GM12873 (cell line): ENCODE data around the gene FKBP8.

ENCODE experiments used
- TF ChIP-seq, protein P1 (sequence below): IDR thresholded peaks from 2 replicates; pipeline ENCODE4 v1.5.1; 2012; ENCODE audit warnings: low read depth, mild to moderate bottlenecking, moderate library complexity, low read length, control low read depth; ENCODE audit not compliant: insufficient read depth; ENCODE audit errors: missing control alignments

FKBP8 gene

DNA sequence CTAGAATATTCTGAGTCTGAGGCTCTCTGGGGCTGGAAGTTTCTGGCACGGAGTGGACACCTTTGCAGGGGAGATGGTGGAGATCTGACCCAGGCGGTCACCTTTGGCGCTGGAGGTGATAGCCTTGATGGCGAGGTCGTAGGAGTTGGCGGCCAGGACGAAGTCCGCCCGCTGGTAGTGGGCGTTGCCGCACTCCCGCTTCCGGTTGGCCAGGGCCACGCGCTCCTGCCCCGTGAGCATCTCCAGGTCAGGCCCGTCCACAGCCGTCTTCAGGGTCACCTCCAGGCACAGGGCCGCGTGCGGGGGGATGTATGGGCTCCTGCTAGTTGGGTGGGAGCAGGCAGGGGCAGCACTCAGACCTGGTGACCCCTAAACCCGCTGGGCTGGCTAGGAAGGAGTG, 5.3 kb downstream of the FKBP8 start:
- TF ChIP-seq, protein P1, sequence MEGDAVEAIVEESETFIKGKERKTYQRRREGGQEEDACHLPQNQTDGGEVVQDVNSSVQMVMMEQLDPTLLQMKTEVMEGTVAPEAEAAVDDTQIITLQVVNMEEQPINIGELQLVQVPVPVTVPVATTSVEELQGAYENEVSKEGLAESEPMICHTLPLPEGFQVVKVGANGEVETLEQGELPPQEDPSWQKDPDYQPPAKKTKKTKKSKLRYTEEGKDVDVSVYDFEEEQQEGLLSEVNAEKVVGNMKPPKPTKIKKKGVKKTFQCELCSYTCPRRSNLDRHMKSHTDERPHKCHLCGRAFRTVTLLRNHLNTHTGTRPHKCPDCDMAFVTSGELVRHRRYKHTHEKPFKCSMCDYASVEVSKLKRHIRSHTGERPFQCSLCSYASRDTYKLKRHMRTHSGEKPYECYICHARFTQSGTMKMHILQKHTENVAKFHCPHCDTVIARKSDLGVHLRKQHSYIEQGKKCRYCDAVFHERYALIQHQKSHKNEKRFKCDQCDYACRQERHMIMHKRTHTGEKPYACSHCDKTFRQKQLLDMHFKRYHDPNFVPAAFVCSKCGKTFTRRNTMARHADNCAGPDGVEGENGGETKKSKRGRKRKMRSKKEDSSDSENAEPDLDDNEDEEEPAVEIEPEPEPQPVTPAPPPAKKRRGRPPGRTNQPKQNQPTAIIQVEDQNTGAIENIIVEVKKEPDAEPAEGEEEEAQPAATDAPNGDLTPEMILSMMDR, result no peak

DNA sequence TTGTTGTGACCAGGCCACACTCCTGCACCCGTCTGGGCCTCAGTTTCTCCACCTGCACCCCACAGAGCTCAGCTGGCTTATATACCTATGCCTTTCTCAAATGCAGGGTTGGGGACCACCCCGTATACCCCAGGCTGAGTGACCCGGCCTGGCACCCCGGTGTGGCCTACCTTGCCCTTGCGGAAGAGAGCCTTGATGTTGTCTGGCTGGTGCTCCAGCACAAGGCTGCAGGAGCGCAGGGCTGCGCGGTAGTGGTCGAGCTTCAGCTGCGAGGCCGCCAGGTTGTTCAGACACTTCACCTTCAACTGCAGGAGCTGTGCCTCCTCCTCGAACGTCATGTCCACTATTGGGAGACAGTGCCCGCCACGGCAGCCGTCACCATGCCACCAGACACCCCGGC, 5.9 kb downstream of the FKBP8 start:
- TF ChIP-seq, protein P1, result no peak

DNA sequence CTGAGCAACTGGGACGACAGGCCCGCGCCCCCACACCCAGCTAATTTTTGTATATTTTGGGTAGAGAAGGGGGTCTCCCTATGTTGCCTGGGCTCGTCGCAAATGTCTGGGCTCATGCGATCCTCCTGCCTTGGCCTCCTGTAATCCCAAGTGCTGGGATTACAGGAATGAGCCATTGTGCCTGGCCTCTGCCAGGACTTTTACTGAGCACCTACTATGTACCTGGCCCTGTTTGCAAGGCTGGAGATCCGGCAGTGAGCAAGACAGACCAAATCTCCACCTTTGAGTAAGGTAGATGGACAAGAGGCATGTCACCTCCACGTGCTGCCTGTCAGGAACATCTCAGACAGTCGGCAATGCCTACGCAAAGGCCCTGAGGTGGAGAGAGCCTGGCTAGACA, 6.9 kb downstream of the FKBP8 start:
- TF ChIP-seq, protein P1, result no peak

DNA sequence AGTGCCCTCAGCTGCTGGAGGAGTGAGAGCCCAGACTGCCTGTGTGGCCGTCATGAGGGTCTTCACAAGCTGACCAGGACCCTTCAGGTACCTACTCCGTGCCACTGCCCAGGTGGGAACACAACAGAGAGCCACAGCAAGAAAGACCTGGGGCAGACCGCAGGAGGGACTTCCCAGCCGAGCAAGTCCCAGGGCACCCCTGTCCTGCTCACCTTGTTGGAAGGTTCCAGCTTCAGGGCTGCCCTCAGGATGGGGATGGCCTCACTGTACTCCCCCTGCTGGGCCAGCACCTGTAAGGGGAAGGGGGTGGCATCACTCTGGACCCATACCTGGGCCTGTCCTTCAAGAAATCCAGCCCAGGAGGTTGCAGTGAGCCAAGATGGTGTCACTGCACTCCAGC, 10.3 kb downstream of the FKBP8 start:
- TF ChIP-seq, protein P1, result no peak

DNA sequence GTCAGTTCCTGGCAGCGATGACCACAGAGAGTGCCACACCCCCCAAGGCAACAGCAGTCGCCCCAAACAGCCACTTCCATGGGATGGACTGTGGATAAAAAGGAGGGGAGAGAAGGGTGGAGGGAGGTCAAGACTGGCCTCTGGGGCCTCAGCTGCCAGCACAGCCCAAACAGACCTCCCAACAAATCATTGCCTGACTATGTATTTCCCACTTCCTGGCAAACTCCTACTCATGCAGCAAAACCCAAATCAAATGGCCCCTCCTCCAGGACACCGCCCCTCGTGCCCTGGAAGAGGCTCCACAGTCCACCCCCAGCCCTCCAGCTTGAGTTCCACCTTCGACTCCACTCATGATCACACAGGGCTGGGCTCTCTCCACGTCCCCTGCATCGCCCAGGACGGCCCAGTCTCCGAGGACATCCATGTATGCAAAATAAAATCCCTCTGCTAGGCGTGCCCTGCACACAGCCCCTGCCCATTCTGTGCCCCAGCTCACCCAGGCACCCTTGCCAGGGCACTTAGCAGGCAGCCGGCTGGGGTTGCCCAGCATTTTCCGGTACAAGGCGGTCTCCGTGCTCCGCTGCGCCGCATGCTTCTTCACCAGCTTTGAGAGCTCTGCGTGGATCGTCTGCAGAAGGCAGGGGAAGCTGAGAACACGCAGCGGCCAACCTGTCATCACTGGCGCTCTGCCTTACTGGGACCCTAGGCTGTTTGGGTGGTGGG, 11.0 kb downstream of the FKBP8 start:
- TF ChIP-seq, protein P1, result no peak

DNA sequence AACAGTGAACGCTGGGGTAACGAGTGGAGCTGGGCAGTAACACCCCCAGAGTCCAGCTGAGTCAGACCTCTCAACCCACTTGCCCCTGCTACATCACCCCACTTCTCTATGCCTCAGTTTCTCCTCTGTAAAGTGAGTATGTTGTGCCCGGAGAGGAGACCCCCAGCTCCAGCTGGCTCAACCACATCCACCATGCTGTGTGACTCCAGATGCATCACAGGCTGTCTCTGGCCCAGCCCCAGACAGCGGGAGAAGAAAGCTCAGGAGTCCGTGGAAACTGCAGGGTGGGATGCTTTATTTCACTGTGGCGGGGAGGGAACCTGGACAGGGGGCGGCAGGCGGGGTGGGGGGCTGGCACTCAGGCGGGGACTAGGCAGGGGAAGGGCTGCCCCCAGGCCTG, 11.9 kb downstream of the FKBP8 start:
- TF ChIP-seq, protein P1, result no peak

DNA sequence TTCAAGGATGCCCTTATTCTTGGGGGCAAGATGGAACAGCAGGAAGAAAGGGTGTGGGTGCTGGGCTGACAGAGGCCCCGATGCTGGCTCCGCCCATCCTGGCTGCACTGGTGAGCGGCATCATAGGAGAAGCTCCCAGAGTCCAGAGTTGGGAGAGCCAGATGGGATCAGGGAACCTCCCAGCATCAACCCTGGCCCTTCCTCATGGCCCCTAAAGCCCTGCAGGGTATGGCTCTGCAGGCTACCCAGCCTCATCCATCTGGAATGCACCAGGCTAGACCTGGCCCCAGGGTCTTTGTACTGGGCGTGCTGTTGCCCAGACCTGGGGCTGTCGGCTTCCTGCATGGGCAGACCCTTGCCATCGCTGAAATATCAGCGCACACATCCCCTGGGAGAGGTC, 13.6 kb downstream of the FKBP8 start:
- TF ChIP-seq, protein P1, result no peak

DNA sequence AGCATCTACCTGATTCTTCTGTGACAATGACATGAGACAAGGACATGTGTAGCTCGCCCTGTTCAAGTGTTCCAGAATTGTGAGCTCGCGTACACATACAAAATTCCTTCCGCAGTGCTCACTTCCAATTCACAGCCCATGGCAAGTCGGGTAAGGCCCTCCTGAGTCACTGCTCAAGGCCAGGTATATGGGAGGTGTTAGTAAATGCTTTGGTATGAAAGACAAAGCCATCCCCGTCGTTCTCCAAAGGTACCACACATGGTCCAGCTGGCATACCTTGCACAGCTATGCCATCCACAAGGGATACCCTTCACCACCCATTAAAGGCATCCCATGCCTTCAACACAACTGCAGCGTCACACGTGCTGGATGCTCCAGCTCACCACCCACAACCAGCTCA, 17.1 kb downstream of the FKBP8 start:
- TF ChIP-seq, protein P1, result no peak
